Activated CD4-positive, alpha-beta T cell treated with anti-CD3 and anti-CD28 coated beads, Interleukin-2, amount 50 U/mL, for 4 hours (primary cell): ENCODE results near the gene URAD.
"Not testable (repeated sequence)": the region's sequence is repeated elsewhere in the genome, so short reads cannot be mapped to it uniquely, and the experiment has no call there.

Experiments used
- DNase-seq, 2 experiments: peaks; one replicate each; pipeline ENCODE4 v3.0.0-alpha.2; 2020

The URAD gene

GRCh38 chr13:27969866-27970229 lies 18.6 kb downstream of the URAD start:
- no peak for DNase-seq

DNA sequence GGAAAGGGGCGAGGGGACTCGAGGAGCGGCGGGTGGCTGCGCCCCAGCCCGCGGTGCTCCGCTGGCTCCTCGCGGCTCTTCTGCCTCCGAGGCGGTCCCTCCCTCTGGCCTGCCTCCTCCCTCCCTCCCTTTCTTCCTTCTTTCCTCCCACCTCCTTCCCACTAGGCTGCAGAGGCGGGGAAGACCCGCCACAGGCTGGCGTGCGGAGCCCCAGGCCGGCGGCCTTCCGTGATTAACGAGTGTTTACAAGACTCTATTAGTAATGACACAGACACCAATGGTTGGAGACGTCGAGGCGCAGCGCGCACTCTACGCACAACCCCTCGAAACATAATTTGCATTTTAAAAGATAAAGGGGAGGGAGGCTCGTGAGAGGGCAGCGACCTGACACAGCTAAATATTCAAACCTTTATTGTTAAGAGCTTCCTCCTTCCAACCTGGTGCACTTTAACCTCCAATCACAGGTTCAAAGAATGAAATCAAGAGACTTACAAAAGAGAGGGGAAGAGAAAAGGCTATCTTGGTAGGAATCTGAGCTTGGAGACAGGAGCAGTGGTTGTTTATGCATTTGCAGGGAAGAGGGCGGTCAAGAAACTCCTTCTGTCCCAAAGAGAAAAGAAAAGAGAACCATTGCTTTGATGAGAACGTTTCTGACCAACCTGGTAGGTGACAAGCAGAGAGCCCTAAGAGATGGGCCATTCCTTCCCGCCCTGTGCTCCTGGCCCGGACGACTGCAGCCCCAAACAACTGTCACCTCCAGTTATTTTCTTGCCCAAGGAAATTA lies 19.2 kb downstream of the URAD start, which contains the start of gene CDX2:
TSS of gene CDX2 (minus strand) at position 234 of the 784 bp plus-strand sequence. CDS start 309 bp downstream, outside the sequence.
- DNase-seq, result no peak

- DNase-seq, result no peak
Measured at GRCh38 chr13:27968316-27969081, 20.0 kb downstream of the URAD start.

DNA sequence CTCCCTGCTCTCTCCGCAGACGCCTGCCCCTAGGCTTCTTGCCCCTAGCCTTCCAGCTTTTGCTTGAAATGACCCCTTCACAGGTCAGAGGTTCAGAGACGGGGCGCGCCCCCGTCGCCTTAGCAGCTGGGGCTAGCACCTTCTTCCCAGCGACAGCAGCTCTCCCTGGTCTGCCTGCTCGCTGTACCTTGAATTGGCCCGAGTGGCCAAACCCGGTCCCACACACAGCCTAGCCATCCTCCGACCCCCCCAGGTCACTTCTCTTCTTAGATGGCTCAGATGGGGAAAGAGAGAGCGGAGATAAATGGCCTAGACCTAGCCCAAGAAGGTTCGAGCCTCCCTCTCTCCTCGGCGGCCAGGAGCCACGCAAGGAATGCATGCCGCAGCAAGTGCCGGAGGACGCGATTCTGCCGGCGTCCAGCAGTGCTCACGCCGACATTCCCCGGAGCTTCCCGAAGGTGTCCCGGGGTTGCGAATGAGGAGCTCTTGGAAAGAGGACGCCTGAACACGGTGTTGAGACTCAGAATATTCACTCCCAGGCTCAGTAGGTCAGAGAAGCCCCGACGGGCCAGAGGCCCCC lies 20.7 kb downstream of the URAD start:
- DNase-seq, result no peak

- no peak for DNase-seq
Measured at GRCh38 chr13:27967203-27967735, 21.2 kb downstream of the URAD start.

DNA sequence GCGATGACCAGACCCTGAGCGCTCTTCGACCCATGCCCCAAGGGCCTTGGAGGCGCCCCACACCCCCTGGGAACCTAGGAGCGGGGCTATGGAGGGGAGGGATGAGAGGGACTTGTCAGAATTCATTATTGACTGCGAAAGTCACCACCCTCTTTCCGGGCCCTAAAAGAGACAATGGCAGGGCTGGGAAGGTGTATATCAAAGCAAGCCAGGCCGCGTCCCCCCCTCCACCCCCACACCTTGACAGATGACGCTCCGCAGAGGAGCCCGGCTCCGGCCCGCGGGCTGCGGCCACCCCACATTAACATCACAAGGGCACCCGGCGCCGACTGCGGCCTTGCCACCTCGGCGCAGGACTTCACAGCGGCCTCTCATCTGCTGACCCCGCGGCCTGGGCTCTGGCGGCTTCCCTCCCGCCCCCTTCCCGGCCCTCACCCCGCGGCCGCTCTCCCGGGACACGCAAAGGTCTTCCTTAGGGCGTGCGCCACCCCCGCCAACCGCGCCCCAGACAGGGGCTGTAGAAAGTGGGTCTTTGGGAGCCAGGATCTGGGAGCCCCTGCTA lies 21.8 kb downstream of the URAD start:
- DNase-seq, result no peak

DNA sequence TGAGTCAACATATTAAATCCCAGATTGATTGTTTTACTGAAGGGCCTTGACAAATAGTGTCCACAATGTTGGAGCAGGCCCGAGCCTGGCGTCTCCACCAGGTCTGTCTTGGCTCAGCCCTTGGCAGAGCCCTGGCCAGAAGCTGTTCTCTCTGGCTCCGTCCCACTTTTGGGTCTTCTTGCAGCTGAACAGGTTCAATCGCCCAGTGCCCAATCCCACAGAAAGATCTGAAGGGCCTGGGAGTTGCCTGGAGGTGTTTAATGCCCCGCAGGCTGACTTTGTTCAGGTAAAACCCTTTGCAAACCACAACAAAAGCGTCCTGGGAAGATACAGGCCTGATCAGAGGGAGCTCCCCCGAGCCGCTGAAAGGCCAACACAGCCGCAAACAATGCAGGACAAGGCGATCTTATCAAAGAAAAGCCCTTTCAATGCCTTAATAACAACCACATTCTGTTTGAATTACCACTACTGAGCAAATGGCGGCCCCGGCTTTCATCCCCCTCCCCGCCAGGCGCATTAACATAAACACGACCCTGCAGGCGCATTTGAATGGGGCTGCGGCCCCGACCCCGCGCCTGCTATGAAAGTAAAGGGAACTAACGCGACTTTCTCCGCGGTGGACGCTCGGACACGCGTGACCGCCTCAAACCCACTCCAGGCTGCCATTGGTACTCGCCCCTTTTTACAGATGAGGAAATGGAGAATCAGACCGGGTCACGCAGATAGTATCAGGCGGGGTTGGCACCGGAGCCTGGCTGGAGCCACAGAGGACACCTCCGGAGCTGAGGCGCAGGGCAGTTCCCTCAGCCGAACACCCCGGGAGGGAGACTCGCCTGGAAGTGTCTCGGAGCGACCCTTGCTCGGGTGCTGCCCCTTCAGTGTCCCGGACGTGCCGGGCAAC lies 22.5 kb downstream of the URAD start:
- no peak for DNase-seq

- DNase-seq, result no peak
Measured at GRCh38 chr13:27965343-27965739, 23.2 kb downstream of the URAD start.

- DNase-seq, result no peak
Measured at GRCh38 chr13:27964741-27965323, 23.7 kb downstream of the URAD start.

- DNase-seq, result not testable (repeated sequence)
Measured at GRCh38 chr13:27964206-27964605, 24.3 kb downstream of the URAD start.

DNA sequence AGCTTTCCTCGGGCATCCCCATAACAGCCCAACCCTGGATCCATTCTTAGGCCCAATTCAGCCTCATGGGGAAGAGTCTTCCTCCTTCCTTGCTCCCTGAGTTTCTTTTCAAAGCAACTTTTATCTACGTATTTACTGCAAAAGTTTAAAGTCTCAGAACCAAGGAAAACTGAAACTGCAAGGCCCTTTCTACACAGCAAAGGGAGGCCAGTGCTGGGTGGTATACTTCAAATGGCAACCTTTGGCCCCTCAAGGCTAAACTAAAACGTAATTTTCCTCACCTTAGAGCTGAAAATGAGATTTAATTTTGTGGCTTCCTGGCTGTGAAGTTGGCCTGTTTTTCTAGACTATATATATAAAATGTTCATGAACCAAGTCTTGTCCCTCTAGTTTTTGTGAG lies 25.0 kb downstream of the URAD start:
- no peak for DNase-seq

GRCh38 chr13:27962982-27963381 lies 25.5 kb downstream of the URAD start:
- no peak for DNase-seq

GRCh38 chr13:27962128-27962841 lies 26.2 kb downstream of the URAD start:
- DNase-seq, result no peak

- DNase-seq, result no peak
Measured at GRCh38 chr13:27961227-27962085, 27.0 kb downstream of the URAD start.

DNA sequence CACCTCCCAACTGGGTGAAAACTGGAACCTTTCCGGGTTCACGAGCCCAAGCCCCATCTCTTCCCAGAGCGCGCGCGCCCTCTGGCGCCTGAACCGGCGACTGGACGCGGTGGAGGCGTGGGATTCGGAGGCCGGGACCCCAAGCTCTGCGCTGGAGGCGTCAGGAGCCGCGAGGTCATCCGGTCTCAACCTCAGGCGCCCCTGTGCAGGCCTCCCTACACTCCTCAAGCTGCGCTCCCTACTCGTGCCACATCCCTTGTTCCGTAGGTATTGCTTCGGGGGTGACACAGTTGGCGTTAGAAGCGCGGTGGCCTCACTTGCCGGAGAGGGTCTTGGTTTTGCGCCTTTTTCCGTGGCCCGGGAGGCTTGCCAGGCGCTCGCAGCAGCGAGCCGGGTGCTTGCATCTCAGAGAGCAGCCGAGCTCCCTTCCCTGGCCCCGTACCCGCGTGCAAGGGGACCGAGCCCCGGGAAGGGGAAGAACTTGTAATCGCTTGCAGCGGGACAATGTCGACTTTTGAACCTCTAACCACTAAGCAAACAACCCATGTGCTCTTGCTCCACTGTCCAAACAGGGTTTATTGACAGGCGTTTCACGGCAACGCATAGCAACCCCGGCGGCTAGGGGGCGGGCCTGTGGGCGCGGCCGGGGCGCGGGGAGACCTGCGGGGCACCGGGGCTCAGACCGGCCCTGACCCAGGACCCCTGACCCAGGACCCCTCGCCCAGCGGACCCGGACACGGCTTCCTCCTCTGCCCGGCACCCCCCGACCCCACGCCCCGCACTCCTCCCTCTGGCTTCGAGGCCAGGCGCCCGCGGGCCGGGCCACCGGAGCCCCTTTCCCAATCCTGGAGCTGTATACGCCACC lies 27.9 kb downstream of the URAD start:
- DNase-seq, result no peak

DNA sequence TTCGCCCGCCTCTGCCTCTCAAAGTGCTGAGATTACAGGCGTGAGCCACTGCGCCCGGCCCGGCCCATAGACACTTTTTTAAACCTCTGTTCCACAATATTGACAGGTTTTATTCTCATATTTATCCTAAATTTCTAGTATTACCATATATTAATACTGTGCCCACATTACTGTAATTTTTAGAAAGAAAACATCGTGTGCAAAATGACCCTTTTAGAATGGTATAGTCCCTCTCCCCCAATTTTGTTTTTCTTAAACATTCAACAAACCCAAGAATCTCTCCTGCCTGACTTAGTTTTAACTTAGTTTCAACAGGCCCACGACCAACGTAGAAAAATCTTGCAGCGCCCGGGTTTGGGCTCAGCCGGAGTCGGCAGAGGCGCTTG lies 28.5 kb downstream of the URAD start:
- no peak for DNase-seq

GRCh38 chr13:27956576-27957300 lies 31.8 kb downstream of the URAD start:
- no peak for DNase-seq

DNA sequence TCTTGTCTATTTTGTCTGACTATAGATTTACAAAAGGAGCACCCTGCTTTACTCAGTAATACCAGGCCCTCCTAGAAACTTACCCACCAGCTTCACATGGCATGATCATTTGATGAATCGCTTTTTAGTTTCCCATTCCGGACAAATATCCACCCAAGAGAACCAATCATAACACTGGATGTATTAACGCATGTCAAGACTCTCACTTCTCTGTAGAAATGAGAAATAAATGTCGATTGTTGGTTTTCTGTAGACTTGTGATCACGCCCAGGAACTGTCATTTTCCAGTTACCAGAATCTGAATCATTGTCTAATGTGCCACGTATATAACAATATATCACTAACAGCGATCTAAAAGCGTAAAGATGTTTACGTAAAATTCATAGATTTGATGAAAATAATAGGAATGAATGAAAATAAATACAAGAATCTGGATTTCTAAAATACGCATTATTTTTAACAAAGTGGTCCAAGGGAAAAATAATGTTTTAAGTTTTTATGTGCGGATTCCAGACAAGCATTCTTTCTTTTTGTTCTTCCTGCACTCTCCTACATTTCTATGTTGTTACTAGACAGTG lies 33.4 kb downstream of the URAD start:
- no peak for DNase-seq
